ENCODE data around the gene PUDP.

Gene PUDP

DNA sequence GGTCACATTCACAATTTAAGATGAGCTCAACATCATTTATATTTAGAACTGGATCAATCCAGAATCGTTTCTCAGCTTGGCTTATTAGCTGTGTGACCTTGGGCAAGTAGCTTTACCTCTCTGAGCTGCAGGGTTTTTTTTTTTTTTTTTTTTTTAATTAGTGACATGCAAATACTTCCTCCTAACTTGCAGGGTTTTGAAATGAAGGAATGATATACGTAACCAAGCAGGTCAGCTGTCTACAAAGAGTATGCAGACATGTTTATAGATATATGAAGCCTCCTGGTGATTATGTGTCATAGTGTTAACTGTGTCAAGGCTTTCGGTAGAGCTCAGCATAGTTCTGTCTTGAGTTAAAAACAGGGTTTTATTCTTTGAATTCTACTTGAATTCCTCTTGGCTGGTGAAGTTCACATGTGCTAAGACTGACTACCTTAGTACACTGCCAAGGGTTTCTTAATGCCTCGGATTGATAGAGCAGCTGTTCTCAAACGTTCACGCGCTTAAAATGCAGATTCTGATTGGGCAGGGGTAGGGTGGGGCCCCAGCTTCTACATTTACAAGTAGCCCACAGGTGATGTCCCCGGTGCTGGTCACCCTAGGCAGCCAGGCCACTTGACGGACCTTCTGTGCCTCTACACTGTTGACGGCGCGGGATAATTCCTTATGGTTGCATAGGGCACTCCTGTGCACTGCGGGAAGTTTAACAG, 1.1 kb downstream of the PUDP start:
- DNase-seq = peak in 1 of 2 experiments; percentile 0

DNA sequence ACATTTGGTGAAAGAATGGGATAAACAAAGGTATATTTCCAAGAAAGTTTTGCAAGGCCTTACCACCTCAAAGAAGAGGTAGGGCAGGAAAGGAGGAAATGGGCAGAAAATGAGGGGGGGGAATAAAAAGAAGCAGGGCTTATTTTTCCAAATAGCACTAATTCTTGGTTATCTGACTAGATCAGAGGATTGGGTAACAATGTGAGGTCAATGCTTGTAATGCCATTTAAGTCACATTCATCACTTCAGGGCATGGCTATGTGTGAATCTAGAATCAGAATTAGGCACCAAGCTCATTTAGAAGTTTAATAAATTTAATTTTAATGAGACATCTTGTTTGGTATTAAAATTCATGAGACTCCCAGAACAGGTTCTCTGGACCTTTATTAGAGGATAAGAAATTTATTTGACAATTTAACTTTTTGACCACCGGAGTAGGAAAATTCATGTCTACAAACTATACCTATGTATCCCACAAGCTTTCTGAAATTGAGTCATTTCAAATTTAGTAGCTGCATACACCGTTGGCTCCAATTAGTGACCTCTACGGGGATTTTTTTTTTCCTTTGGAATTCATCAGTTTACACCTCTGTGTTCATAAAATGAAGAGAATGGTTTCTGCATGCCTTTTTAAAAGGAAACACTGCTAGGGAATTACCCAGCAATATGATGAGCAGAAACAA, 1.8 kb downstream of the PUDP start:
- DNase-seq = no peak

DNA sequence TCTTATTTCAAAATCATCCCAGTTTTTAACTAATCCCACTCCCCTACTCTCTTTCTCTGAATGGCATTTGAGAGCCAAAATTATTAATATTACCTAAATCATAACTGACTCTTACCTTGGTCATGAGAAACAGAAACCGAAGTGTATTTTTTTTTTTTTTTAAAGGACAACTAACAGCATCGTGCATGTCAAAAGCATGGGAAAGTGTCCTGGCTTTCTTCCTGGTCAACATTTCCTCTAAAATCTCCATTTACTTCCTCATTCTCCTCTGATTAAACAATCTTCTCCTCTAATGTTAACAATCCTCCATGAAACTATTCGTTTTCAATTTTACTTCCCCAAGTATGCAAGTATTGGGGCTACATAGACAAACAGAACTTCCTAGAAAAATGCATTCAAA, 2.5 kb downstream of the PUDP start:
- no peak for DNase-seq

DNA sequence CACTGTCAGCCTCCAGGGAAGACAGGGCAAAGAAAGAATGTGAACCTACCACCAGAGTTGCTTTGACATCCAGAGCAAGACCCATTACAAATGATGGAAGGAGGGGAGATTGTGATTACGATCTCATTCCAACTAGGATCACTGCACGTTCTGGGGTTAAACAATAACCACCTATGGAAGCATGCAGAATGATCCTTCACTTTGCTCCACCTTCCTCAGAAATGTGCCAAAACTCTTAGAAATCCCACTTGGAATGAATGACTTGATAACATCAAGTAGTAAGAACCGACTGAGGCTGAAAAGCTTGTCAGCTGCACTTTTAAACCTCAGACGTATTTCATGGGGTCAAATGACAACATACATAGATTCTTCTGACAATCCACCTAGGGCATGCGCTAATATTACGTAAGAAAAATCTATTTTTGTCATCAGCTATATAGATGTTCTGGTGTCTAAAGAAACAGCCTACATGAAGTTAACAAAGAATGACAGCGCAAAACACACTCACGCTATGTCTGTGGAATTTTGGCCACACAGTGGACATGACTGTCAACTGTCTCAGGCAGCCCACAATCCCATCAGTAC, 3.9 kb downstream of the PUDP start:
- DNase-seq = no peak

DNA sequence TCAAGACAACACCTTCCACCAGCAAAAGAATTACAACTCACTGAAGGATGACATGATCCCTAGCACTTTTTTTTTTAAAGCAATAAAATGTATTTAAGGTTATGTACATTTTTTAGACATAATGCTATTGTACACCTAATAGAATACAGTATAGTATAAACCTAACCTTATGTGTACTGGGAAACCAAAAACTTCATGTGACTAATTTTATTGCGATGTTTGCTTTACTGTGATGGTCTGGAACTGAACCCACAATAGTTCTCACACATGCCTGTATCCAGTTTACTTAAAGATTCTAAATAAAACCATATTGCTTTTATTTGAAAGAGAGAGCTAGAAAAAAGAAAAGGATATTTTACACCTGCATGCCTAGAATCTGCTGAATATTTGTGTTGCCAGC, 4.9 kb downstream of the PUDP start:
- DNase-seq = no peak

DNA sequence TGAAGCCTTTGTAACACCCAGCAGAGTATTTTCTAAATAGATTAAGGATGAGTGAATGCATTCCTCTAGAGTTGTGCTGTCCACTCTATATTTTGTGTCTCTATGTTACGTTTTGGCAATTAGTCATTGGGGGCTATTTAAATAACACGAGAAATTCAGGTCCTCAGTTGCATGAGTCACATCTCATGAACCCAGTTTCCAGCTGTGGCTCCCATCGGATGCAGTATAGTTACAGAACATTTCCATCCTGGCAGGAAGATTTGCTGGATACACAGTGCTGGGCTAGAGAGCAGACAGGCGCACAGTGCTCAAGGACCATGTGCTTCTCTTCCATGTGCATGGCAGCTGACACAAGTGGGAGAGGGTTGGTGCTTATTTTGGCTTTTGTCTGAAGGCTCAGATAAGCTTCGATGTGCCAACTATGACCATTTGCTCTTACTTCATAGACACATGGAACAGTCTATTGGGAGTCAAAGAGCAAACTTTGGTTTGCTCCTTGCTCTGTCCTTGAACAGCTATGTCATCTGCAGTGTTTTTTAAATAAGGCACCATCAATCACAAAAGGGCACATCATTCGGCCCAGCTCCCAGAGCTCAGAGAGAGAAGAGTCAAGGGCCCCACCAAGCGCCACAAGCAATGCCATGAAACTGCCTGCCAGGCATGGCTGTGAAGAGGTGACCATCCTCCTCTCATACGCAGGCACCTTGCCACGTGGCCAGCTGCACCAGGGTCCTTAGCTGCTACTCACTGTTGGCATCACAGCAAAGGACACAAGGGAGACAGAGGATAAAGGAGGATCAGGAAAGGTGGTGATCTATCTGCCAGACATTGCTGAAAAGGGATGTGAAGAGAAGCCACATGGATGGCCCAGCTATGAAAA, 8.5 kb downstream of the PUDP start:
- DNase-seq = no peak

DNA sequence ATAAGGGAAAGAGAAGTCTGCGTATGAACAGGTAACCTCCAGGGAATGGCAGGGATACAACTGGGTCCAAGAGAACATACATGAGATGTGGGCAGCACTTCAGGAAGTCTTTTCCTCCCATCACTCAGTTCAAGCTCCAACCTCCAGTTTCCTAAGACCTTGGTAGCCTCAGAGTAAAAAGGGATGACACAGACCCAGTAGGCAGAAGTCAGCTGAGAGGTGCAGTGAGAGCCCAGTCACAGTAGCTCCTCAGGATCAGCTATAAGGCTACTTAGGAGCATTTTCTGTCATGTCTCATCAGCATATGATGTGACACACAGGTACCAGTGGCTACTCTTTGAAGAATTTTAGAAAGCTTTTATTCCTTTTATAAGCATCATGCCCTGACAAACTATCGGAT, 13.0 kb downstream of the PUDP start:
- no peak for DNase-seq

DNA sequence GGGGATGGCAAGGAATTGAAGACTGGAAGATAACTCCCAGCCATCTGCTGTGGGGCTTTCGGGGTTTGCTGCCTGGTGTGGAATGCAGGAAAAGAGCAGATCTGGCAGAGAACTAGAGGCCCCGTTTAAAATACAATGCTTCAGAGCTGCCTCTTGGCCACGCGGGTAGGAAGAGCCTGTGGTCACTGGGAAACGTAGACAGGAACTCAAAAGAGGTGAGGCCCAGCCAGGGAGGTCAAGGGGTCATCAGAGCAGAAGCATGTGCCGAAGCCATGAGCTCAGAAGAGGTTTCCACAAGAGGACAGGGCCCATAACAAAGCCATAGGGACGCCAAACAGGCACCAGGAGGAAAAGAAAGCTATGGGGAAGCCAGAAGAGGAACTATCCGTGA, 14.9 kb downstream of the PUDP start:
- no peak for DNase-seq

DNA sequence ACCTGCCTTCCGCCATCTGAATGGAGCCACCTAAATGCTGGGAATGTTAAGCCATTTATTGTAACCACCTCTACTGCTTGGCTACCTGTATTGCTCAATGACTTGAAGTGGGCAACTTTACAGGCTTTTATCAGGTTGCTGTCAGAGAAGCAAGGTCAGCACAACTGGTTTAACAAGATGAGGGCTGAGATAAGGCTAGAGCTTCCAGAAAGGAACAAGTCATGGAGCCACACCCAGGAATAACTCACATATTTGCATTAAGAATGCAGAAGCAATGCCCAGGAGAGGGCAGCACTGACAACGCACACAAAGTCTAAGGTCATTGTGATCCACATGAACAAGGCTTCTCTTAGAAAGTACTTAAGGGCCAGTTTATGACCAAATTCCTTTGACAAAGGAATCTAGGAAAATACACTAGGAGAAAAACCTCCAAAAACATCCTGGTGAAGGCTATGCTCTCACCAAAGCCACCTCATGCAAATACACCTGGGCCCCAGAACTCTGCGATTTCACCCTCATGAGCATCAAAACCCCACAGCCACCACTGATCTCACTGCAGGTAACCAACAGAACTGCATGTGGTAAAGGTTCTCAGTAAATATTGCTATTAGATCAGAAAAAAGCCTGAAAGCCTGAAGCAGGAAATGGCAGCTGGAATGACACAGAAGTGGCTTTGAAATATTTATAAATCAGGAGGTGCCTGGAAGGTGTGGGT, 15.5 kb downstream of the PUDP start:
- DNase-seq = peak in 1 of 2 experiments; percentile 4

DNA sequence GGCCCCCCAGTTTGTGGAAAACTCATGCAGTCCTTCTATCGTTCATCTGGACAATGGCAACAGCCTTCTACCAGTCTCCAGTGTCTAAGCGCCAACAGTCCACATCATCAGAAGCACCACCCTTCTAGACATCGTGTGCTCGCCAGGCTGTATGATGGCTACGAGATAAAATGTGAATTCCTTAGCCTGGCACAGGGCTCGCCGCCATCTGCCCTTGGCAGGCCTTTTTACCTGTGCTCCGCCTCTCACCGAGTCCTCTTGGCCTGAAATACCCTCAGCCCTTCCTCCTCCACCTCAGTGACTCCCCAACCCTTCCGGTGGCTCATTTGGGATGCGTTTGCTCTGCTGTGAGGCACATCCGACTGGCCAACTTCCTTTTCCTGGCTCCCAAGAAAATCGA, 16.3 kb downstream of the PUDP start:
- no peak for DNase-seq

DNA sequence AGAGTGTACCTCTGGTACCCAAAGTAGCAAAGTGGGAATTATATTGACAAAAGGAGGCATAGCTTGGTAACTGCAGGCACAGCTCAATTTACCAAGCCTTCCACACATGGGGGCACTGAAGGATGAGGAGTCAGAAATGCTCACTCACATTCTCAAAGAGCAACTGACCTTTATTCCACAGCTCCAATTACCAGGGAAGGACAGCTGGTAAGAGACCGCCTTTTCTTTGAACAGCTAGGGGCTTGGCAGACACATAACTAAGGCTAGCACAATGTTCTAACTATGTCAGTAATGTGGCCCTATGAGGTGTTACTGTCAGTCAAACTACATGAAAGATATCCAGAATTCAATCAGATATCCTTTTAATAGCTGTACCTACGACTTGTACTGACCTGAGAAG, 20.9 kb downstream of the PUDP start:
- DNase-seq = no peak

DNA sequence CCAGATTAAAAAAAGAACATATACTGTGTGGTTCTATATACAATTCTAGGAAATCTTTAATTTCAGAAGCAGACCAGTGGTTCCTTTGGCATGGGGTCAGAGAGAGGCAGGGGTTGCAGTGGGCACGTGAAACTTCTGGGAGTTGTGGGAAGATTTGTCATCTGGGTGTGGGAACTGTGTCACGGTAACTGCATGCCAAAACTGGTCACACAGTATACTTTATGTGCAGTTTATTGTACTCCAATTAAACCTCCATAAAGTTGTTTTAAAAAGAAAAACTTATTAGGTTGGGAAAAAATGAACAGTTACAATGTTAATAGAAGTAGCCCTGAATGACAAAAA, 27.1 kb downstream of the PUDP start:
- no peak for DNase-seq

DNA sequence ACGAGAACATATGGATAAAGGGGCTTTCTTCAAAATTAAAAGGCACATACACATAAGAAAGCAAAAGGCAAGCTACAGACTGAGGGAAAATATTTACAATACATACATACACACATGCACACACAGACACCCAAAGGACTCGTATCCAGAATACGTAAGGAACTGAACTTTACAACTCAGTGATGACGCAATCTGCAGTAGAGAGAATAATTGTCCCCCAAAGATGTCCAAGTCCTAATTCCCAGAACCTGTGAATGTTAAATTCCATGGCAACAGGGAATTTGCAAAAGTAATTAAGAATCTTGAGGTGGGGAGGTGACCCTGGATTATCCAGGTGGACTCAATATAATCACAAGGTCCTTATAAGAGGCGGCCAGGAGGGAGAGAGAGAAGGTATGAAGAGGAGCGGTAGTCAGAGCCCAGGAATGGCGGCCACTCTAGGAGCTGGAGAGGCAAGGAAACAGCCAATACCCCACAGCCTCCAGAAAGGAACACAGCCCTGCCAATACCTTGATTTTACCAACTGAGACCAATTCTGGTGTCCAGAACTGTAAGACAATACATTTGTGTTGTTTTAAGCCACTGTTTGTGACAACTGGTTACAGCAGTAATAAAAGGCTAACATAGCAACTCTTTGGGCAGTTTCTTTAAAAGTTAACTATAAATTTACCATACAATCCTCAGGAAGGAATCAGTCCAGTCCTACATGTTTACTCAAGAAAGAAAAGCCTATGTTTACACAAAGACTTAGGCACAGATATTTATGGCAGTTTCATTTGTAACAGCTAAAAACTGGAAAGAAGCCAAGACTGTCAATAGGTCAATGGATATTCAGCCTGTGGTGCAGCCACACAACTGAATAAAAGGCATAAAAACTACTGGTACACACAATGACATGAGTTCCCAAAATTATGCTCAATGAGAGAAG, 27.7 kb downstream of the PUDP start:
- peak; percentile 32 to 53 for DNase-seq

DNA sequence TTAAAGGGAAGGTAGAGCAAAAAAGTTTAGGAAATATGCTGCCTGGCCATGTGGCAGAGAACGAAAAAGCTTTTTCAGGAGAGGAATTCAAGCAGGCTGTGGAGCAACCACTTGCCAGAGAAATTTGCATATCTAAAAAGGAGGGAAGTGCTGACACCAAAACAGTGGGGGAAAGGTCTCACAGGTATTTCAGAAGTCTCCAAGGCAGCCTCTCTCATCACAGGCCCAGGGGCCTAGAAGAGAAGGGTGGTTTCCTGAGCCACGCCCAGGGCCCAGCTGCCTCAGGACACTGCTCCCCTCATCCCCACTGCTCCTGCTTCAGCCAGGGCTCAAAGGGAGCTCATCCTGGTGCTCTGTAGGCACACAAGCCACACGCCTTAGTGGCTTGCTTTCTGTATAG, 30.4 kb downstream of the PUDP start:
- no peak for DNase-seq

DNA sequence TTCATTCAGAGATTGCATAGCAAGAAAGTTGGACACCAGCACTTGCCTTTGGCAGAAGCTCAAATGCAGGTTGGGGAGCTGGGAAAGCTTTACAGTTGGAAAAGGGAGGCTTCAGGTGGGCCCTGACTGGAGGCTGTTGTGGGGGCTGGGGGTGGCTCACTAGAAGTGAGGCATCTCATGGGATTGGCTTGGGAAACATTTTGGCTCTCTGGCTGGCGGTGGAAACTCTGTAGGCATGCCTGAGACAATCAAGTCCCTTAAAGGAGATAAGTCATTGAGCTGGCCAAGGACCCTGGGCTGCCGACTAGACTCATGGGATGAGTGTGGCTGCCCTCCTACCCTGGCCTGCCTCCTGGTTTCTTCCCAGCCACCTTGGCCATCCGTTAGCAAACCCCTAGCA, 31.9 kb downstream of the PUDP start:
- DNase-seq = no peak

DNA sequence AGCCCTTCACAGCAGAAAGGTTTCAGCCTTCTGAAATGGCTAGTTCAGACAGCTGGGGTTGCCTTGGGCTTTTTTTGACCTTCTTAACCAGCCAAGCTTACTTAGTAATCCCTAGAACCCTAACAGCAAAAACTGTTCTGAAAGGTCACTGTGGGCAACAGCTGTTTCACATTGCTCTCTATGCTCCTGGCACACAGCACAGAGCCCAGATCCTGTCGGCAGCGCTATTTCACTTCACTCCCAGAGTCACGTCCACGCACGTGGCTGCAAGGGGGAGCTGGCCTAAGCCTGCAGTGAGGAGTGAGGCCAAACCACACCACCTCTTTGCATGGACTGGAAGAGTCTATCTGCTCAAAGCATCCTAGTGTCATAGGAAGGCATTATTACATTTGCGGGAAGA, 32.4 kb downstream of the PUDP start:
- no peak for DNase-seq

DNA sequence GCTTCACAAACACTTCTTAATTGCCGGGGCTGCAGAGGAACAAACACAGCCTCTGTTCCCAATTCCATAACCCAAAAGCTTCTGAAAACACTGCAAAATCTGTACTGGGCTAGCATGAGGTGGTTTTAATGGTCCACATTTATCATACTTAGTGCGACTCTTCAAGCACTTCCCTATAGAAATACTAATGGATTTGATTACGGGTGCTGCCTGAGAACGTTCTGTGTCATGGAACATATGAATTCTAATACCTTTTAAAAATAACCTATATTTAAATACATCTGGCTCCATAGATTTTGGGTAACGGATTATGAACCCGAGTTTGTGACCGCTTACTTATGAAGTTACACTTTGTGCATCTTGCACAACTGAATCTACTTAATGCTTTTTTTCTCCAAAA, 35.9 kb downstream of the PUDP start:
- no peak for DNase-seq

DNA sequence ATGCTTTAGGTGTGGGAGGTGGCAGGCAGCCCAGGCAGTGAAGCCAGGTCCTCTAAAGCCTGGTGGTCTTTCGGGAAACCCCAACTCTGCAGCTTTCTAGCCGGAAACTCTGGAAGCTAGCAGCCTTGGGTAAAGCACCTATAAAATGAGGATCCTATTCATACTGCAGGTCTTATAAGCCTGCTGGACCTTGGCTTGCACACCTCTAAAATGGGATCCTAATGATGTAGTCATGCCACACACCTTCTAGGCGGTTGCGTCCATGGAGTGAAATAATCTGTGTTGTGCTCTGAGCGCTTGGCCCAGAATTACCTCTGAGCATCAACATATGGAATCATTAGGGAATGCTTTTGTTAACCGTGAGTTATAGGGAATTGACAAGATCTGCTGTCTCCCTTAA, 36.4 kb downstream of the PUDP start:
- DNase-seq = no peak

DNA sequence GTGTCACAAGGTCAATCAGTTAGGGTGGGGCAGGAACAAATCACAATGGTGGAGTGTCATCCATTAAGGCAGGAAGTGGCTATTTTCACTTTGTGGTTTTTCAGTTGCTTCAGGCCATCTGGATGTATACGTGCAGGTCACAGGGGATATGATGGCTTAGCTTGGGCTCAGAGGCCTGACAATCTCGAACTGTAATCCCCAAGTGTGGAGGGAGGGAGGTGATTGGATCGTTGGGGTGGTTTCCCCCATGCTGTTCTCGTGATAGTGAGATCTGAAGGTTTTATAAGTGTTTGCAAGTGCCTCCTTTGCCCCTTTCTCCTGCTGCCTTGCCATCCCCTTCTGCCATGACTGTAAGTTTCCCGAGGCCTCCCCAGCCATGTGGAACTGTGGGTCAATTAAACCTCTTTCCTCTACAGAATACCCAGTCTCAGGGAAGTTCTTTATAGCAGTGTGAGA, 37.1 kb downstream of the PUDP start:
- DNase-seq = no peak

DNA sequence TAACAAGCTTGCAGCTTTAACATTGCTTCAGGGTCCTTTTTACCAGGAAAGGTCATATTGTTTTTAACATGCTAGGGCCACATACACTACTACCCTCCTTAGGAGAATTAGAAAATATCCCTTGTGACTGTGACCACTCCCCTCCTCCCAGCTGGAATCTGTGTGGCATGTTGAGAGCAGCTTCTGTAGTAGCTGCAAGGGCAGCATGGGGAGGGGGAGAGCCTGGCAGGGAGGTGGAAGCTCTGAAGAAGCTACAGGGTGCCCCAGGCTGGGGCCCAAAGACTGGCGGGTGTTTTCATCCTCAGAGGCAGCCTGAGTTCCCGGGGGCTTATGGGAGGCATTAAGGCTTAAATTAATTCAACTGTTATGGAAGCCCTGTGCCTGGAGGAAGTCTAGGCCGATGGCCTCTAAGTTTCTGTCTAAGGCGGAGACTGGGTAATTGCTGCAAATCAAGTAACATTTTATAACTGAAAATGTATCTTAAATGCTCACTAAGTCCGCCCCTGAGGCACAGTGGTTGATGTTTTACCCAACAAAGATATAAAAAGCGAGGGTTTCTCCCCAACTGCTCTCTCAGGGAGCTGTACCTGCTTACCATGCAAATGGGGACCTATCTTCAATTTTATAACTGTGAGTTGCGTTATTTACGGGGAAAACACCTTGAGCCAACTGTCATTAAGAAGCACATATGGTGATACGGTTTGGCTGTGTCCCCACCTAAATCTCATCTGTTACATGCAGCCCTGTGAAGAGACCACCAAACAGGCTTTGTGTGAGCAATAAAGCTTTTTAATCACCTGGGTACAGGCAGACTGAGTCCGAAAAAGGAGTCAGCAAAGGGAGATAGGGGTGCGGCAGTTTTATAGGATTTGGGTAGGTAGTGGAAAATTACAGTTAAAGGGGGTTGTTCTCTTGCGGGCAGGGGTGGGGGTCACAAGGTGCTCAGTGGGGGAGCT, 37.8 kb downstream of the PUDP start:
- no peak for DNase-seq
